WI38 (cell line): ENCODE results near the gene SH3BP2.
A peak's percentile ranks its signal among the peaks of the same experiment; 100 is the strongest.

Experiments used
- H3K4me3 ChIP-seq: 2 replicates; pipeline ENCODE4 v1.5.1; 2011; ENCODE audit warnings: low read depth, mild to moderate bottlenecking, control low read depth, low read length
- TF ChIP-seq, protein P1 (sequence below): IDR thresholded peaks from 2 replicates; pipeline ENCODE4 v1.5.1; 2012; ENCODE audit warnings: low read depth, mild to moderate bottlenecking, control low read depth, low read length

SH3BP2 gene, protein sequence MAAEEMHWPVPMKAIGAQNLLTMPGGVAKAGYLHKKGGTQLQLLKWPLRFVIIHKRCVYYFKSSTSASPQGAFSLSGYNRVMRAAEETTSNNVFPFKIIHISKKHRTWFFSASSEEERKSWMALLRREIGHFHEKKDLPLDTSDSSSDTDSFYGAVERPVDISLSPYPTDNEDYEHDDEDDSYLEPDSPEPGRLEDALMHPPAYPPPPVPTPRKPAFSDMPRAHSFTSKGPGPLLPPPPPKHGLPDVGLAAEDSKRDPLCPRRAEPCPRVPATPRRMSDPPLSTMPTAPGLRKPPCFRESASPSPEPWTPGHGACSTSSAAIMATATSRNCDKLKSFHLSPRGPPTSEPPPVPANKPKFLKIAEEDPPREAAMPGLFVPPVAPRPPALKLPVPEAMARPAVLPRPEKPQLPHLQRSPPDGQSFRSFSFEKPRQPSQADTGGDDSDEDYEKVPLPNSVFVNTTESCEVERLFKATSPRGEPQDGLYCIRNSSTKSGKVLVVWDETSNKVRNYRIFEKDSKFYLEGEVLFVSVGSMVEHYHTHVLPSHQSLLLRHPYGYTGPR

GRCh38 chr4:2792711-2793585, at the start of gene SH3BP2:
Gene SH3BP2, plus strand, starts transcription at chr4:2793085. Its CDS starts 27,533 bp downstream, at chr4:2820618.
- TF ChIP-seq, protein P1, sequence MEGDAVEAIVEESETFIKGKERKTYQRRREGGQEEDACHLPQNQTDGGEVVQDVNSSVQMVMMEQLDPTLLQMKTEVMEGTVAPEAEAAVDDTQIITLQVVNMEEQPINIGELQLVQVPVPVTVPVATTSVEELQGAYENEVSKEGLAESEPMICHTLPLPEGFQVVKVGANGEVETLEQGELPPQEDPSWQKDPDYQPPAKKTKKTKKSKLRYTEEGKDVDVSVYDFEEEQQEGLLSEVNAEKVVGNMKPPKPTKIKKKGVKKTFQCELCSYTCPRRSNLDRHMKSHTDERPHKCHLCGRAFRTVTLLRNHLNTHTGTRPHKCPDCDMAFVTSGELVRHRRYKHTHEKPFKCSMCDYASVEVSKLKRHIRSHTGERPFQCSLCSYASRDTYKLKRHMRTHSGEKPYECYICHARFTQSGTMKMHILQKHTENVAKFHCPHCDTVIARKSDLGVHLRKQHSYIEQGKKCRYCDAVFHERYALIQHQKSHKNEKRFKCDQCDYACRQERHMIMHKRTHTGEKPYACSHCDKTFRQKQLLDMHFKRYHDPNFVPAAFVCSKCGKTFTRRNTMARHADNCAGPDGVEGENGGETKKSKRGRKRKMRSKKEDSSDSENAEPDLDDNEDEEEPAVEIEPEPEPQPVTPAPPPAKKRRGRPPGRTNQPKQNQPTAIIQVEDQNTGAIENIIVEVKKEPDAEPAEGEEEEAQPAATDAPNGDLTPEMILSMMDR, result no peak
- peak within 1 kb of the TSS; percentile 74 for H3K4me3 ChIP-seq

DNA sequence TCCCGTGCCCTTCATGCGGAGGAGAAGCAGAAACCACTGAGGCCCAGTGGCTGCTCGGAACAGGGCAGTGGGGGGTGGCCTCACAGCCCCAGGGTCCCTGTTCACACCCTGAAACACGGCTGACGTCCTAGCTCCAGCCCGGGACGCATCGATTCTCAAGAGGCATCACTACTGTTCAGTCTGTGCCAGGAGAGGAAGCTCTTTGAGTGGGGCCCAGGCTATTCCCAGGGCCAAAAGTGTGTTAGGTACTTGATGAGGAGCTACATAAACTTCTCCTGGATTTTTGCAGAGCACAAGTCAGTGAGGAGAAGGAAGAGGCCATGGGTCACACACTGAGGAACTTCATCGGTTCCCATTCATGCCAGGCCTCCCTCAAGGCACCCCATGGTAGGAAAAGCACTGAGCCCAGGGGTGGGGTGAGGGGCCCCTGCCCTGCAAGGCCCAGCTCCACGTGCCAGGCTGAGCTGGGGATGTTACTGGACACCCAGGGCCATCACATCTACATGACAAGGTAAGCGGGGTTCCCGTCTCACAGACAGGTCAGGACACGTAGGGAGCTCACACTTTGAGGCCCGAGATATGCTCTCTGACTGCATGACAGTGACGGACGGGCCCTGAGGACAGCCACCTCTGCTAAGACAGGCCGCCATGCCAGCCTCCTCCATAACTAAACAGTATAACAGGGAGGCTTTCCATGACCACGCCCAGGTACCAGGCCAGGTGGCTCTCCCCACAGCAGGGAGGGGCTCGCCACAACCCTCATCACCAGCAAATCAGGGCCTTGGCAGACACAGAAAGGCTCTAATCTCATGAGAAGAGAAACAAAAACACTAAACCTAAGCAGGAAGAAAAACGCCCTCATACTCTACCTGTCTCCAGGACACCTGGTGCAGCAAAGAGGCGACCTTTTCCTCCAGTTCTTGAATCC, 49.1 kb upstream of the SH3BP2 start:
- TF ChIP-seq, protein P1, result no peak
- H3K4me3 ChIP-seq, result no peak overlapping the region

GRCh38 chr4:2744576-2745270, 48.2 kb upstream of the SH3BP2 start:
- TF ChIP-seq, protein P1, result no peak
- H3K4me3 ChIP-seq, result no peak overlapping the region

GRCh38 chr4:2745516-2745915, 47.4 kb upstream of the SH3BP2 start:
- H3K4me3 ChIP-seq, result no peak overlapping the region
- TF ChIP-seq, protein P1, result no peak

- TF ChIP-seq, protein P1, result no peak
- H3K4me3 ChIP-seq, result no peak overlapping the region
These were observed 46.7 kb upstream of the SH3BP2 start for GRCh38 chr4:2745981-2746806.
